Measurements from ENCODE around the gene SHROOM2.

DNA sequence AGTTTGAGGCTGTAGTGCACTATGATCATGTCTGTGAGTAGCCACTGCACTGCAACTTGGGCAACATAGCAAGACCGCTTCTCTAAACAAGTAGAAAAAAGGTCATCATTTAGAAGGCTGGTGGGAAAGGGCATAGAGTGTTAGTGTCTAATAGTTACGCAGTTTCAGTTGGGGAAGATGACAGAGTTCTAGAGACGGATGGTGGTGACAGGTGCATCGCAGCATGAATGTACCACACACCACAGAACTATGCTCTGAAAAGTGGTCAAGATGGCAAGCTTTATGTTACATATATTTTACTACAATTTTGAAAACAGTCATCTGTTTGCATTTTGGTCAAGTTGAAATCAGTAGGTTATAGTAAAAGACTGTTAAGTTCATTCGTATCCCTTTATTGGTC, 157.2 kb downstream of the SHROOM2 start:
- TF ChIP-seq FOXA1 (IDR thresholded peaks at IDR 0.05) (no peak), SP1 (IDR thresholded peaks at IDR 0.05) (no peak), ARNT (IDR thresholded peaks at IDR 0.05) (no peak)
